Measurements from ENCODE around the gene SYT3. TPM values are rescaled to one million over a fixed set of nuclear protein-coding genes. Genes with fewer than 3 reads are reported as not detected.

The SYT3 gene
- total RNA-seq, 2 donors from 2014 or later, result 3.0 to 4.4 TPM

DNA sequence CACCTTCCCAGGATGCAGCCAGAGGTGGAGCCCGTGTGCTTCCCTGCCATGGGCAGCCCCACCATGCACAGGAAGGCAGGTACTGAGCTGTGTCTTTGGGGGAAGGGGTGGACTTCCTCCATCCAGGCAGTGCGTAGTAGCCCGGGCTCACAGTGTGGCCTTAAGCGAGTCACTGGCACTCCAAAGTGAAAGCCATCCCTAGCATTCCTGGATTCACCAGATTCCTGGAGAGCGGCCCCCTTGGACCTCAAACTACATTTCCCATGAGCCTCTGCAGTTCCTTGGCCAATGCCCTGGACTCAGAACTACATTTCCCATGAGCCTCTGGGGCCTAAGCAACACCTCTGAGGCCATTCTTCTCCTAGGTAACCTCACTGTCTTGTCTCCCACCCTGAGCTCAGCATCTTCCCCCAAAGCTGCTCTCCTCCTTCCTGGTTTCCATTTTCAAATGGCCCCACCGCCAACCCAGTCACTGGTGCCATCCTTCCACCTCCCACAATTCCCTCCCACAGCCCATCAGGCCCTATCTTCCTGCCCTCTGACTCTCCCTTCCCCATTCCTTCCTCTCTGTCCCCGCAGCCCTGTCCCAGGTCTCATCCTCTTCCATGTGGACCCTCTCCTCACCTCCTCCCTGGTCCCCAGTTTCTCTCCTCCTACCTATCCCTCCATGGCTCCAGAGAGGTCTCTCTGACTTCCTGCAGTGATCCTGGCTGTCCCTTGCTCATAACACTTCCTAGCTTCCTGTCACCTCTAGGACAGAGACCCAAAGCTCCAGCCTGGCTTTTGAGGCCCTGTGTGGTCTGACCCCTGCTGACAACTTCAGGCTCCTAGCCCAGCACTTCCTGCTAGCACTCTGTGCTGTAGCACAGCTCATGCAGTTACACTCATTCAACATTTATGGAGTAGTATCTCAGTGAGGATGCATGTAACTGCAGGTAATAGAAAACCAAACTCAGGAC lies 10.0 kb upstream of the SYT3 start, which contains the start of gene C19orf81:
TSS of gene C19orf81 (plus strand) at position 13 of the 959 bp plus-strand sequence. CDS start at position 13, 0 bp downstream.
- Histone ChIP-seq H3K4me1 (replicated peaks) (no peaks in the 10 kb centered on the region), H3K9me3 (no peaks in the 10 kb centered on the region), H3K27me3 (replicated peaks; ENCODE audit: insufficient read depth) (no peaks in the 10 kb centered on the region), H3K36me3 (no peaks in the 10 kb centered on the region), H3K4me3 (no peak within 1 kb of the TSS), H3K27ac (no peak within 1 kb of the TSS)
- DNase-seq (ENCODE audit: low spot score), result no peak
- intact Hi-C loops (cut with DNase I), result no loop called here
- TF ChIP-seq POLR2A (IDR thresholded peaks at IDR 0.05) (no peak), POLR2AphosphoS5 (IDR thresholded peaks at IDR 0.05) (no peak)
- TF ChIP-seq, protein P1, sequence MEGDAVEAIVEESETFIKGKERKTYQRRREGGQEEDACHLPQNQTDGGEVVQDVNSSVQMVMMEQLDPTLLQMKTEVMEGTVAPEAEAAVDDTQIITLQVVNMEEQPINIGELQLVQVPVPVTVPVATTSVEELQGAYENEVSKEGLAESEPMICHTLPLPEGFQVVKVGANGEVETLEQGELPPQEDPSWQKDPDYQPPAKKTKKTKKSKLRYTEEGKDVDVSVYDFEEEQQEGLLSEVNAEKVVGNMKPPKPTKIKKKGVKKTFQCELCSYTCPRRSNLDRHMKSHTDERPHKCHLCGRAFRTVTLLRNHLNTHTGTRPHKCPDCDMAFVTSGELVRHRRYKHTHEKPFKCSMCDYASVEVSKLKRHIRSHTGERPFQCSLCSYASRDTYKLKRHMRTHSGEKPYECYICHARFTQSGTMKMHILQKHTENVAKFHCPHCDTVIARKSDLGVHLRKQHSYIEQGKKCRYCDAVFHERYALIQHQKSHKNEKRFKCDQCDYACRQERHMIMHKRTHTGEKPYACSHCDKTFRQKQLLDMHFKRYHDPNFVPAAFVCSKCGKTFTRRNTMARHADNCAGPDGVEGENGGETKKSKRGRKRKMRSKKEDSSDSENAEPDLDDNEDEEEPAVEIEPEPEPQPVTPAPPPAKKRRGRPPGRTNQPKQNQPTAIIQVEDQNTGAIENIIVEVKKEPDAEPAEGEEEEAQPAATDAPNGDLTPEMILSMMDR (IDR thresholded peaks at IDR 0.05), result no peak
- WGBS, result 30% methylated on average over 7 of the region's 7 CpGs

- Histone ChIP-seq H3K4me3 (no peak overlapping the region), H3K27me3 (replicated peaks; ENCODE audit: insufficient read depth) (no peaks in the 10 kb centered on the region), H3K4me1 (replicated peaks) (no peaks in the 10 kb centered on the region), H3K27ac (no peak overlapping the region), H3K36me3 (no peaks in the 10 kb centered on the region), H3K9me3 (no peaks in the 10 kb centered on the region)
- no peak for DNase-seq (ENCODE audit: low spot score)
- intact Hi-C loops (cut with DNase I), result no loop called here
- TF ChIP-seq POLR2AphosphoS5 (IDR thresholded peaks at IDR 0.05), result no peak
- TF ChIP-seq, protein P1 (IDR thresholded peaks at IDR 0.05), result no peak
- no peak for TF ChIP-seq POLR2A (IDR thresholded peaks at IDR 0.05)
- 35% methylated on average over 5 of the region's 5 CpGs for WGBS
Measured at GRCh38 chr19:50648659-50649058, 9.0 kb upstream of the SYT3 start.

DNA sequence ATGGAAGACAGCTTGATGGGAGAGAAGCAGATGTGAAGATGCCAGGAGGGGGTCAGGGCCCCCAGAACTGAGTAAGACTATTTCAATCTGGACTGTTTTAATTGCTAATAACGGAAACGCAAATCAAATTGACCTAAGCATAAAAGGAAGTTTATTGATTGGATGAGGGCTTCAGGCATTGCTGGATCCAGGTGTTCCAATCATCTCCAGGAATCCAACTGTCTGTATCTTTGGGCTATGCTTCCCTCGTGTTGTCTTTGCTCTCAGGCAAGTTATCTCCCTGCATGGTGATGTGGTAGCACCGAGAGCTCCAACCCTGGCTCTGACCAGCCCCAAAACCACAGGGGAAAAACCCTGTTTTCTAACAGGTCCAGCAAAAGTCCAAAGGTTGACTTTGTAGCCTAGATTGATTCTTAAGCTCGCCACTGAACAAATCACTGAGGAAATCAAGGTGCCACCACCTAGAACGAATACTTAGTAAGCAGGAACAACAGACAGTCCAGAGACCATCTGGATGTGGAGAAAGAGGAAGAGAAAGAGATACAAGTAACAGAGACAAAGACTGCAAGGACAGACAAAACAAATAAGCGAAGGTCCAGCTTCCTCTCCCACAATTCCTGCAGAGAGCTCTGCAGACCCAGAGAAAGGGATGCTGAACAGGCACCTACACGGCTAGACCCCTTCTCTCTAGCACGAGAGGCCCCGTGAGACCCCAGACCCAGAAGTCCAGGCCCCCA lies 8.4 kb upstream of the SYT3 start:
- intact Hi-C loops (cut with DNase I), result no loop called here
- no peaks in the 10 kb centered on the region for H3K4me1 ChIP-seq (replicated peaks)
- TF ChIP-seq POLR2AphosphoS5 (IDR thresholded peaks at IDR 0.05), result no peak
- no peak for TF ChIP-seq POLR2A (IDR thresholded peaks at IDR 0.05)
- TF ChIP-seq, protein P1 (IDR thresholded peaks at IDR 0.05), result no peak
- 73% methylated on average over 10 of the region's 10 CpGs for WGBS
- no peaks in the 10 kb centered on the region for H3K36me3 ChIP-seq
- H3K27me3 ChIP-seq (replicated peaks; ENCODE audit: insufficient read depth), result no peaks in the 10 kb centered on the region
- H3K4me3 ChIP-seq, result no peak overlapping the region
- no peak for DNase-seq (ENCODE audit: low spot score)
- H3K27ac ChIP-seq, result no peak overlapping the region
- H3K9me3 ChIP-seq, result no peaks in the 10 kb centered on the region

- TF ChIP-seq, protein P1 (IDR thresholded peaks at IDR 0.05), result no peak
- TF ChIP-seq POLR2AphosphoS5 (IDR thresholded peaks at IDR 0.05), result no peak
- no peak for TF ChIP-seq POLR2A (IDR thresholded peaks at IDR 0.05)
- no peak overlapping the region for H3K4me3 ChIP-seq
- intact Hi-C loops (cut with DNase I), result no loop called here
- no peak overlapping the region for H3K27ac ChIP-seq
- no peaks in the 10 kb centered on the region for H3K27me3 ChIP-seq (replicated peaks; ENCODE audit: insufficient read depth)
- DNase-seq (ENCODE audit: low spot score), result no peak
- no peaks in the 10 kb centered on the region for H3K36me3 ChIP-seq
- H3K4me1 ChIP-seq (replicated peaks), result no peaks in the 10 kb centered on the region
- WGBS, result 51% methylated on average over 6 of the region's 6 CpGs
- H3K9me3 ChIP-seq, result no peaks in the 10 kb centered on the region
Measured at GRCh38 chr19:50646074-50646807, 6.6 kb upstream of the SYT3 start.
